ENCODE measurements around the gene CASP3.
A peak's percentile ranks its signal among the peaks of the same experiment; 100 is the strongest.
"Not testable (repeated sequence)": the region's sequence is repeated elsewhere in the genome, so short reads cannot be mapped to it uniquely, and the experiment has no call there.

Gene CASP3

DNA sequence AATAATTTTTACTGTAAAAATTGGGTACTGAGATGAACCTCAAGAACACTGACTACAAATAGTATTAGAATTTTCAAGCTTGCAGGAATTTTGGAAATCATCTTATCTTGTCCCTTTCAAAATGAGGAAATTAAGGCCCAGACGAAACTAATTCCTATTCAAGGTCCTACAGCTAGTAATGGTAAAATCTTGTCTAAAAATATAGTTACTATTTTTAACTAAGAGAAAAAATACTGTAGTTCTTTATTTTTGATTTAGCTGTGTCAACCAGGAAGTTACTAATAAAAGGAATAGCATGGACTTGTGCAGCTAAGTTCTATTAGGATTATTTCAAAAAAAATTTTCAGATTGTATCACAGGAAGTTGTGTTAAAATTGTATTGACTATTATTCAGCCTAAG lies 13.0 kb upstream of the CASP3 start:
- no peak for DNase-seq

DNA sequence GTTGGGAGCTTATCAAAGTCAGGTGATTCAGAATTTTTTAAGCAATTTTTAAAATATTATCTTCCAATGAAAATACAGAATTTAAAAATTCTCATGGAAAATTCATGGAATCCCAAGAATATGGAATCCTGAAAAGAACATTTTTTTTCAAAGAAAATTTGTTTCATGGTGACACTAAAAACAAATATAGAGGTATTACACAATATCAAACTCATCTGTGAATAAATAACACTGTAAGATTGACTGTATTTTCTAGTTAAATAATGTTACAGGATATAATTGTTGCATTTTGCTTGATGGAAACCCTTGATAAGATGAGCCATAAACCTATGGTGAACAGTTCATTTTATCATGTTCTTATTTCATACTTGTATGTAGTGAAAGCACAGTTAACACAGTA lies 11.7 kb upstream of the CASP3 start:
- DNase-seq, result no peak

DNA sequence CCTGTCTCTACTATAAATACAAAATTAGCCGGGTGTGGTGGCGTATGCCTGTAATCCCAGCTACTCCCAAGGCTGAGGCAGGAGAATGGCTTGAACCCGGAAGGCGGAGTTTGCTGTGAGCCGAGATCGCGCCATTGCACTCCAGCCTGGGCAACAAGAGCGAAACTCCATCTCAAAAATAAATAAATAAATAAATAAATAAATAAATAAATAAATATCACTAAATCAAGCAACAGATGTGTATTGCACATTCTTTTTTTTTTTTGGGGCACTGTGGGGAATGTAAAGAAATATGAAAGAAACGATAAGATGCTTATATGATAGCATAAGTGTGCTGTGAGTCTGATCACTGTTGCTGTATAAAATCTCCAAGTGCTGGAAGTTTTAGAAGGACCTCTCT lies 8.6 kb upstream of the CASP3 start:
- not testable (repeated sequence) for DNase-seq

DNA sequence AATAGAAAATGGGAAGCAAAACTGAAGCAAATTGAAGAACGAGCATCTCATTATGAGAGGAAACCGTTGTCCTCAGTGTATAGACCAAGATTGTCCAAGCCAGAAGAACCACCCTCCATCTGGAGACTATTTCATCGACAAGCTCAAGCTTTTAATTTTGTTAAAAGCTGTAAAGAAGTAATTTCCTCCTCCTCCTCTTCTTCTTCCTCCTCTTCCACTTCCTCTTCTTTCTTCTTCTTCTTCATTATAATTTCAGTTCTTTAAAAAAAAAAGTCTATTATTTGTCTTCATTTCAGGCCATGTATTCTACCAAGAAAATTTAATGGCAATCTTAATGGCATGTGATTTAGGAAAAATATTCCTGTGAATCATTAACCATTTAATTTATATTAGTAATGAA lies 7.9 kb upstream of the CASP3 start:
- no peak for DNase-seq

DNA sequence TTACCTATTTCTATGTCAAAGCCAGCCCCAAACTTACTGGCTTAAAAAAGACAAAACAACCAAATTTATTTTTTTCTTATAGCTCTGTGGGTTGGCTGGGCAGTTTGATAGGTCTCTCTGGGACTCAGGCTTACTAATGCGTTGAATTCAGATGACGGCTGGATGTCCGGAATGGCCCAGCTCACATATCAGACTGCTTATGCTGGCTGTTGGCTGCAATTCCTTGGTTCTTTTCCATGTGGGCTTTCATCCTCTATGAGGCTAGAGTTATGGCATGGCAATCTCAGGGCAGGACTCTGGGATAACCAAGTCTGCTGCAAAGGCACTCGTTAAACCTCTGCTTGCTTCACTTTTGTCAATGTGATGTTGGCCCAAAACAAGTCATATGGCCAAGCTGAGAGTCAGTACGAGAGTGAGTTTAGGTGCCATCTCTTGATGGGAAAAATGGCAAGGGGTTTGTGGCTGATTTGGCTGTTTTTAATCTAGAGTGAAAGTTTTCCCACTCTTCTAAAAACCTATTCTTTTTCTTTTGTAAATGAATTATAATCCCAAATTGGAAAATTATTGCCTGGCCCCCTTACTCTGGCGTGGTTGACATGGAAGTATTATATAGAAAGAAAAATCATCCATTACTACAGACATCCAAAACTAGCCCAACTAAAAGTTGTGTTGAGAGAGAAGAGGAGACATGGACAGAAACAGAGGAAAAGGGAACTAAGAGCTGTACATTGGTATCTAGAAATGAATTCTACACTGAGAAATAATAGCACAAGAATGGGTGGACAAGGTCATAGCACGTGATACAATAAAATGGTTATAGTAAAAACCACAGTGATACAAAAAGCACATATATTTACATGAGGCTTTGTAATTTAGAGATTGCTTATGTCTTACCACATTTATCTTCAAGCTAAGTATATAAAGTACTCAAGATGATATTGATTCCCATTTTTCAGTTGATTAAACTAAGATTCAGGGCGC lies 6.9 kb upstream of the CASP3 start:
- no peak for DNase-seq

DNA sequence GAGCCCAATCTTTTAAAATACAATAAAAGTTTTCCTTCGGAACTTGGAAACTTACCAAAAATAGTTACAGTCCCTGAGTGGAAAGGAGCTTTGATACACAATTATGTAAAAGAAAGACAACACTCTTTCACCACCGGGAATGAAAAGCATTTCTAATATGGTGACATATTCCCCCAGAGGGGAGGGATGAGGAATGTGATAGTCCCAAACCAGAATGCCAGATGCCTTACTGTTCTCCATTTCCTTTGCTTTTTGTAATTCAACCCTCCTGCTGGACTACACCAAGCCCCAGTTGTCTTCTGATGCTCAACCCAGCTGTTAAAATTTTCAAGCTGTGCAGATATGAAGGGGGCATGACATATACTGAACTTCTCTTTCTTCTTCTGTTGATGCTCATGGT lies 4.4 kb upstream of the CASP3 start:
- no peak for DNase-seq

DNA sequence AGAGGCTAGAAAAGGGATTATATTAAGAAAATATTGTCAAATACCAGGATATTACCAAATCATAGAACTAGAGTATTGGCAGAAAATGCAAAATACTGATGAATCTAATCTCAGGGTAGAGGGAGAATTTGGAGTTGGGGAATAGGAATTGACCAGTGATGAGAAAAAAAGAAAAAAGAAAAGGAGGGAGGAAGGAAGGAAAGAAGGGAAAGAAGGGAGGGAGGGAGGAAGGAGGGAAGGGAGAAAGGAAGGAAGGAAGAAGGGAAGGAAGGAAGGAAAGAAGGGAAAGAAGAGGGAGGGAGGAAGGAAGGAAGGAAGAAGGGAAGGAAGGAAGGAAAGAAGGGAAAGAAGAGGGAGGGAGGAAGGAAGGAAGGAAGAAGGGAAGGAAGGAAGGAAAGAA lies 3.4 kb upstream of the CASP3 start:
- DNase-seq, result not testable (repeated sequence)

DNA sequence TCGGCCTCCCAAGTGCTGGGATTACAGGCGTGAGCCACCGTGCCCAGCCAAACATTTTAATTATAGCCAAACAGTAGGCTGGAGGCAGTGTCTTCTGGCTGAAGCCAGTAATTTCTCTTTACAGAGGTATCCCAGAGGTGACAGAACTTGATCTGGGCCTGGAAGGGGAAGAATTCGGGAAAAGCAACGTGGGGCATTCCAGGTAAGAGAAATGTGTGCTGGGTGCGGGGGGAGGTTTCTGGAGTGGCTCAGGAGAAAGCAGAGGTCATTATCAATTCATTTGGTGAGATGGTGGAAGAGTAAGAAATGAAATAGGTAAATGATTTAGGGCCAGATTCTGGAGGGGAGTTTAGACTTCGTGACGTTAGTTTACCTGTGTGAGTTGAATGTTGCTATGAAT lies 2.7 kb upstream of the CASP3 start:
- no peak for DNase-seq

DNA sequence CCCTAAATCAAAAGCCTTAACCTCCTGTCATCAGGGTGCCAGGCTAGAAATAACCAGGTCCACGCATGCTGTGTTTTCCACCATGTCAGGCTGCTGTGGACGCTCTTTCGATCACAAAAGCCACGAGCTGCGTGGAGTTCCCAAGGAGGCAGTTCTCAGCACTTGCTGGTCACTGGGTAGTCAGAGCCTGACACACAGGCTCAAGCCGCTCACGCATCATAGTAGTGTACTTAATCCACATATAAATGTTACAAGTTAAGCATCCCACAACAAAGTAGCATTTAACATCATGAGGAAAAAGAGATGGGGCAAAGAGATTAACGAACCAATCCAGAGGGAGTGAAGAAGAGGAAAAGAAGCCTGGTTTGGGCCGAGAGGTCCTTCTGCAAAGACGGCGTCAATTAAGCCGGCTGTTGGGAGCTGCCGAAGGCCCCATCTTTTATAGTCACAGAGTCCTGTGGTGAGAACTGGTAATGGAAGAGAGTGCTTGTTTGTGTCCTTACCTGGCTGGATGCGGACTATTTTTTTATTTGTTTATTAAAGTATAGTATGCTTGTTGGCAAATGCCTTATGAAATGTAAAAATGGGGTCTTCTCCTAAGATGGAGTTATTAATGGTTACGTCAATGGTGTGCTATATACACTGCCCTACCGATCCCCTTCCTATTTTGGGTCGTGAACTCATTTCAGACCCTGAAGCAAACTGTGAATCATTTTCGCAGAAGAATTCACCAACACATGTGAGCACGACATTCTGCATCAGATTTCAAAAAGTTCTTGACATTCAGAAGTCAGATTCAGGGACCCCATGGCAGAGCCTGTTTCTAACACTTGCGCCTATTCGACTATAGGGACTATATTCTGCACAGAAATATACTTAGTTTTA lies 966 bp upstream of the CASP3 start:
- DNase-seq, result peak; percentile 36

DNA sequence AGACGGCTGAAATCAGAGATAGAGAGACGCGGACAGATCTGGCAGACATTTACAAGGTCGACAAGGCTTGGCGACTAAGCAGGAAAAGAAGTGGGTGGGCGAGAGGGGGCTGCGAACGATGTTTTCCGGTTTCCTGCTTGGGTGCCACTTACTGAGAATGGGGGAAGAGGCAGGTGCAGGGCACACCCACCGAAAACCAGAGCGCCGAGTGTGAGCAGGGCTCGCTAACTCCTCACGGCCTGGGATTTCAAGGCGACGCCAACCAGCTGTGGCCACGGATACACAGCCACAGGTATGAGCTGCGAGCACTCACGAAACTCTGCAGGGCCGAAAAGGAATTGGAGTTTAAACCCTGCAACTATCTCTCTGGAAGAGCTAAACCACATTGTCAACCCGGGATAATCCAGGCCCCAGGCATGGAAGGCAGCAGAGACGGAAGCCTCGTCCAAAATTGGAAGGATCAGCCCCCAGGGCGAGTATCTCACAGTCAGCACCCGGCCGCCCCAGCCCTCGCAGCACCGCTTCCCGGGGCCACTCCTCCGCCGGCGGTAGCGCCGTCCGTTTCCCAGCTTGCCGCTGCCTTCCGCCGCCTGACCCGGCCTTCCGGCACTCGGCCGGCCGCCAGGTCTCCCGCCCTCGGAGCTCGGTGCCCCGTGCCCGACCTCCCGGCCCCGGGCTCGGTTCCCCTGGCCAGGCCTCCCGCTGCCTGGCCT lies 778 bp downstream of the CASP3 start:
- peak; percentile 59 for DNase-seq

DNA sequence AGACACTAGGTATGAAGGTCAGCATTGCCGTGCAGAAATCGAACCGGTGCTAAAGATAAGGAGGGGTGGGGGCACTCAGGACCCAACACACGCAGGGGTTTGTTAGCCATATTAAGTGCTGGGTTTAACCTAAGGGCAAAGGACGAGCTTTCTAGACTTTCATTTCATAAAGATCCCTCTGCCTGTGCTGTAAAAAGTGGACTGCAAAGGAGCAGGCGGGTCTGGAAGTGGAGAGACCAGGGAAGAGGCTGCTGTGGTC lies 1.3 kb downstream of the CASP3 start:
- DNase-seq, result no peak

DNA sequence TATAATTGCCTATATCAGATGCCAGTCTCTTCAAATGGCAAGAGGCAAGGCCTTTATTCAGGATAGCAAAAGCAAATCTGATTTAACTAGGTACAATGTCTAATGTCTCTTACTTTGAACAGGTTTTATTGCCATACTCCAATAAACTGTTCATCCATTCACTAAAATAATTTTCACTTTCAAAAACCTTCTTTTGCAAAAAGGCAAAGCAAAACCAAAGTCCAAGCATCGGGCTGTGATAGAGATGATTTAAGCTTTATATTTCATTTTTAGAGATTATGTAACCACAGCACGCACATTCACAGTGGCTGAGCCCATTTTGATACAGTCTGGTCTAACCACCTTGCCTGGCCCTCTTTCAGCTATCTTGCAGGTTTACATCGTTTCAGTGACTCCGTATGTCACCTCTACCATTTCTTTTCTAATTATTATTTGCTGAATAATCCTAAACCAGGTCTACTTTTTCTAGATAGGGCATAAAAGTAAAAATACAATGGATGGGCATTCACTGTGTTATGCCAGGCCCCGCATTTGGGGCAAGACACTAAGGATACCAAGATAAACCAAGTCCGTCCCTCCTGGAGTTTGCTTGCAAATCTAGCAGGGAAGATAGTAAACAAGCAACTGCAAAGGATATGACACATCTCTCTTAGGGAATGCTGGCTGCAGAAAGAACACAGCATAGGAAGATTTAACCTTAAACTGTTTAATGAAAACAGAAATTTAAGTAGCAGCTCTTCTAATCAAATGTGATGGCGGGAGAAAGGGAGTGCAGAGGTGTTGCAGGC lies 1.8 kb downstream of the CASP3 start:
- no peak for DNase-seq

DNA sequence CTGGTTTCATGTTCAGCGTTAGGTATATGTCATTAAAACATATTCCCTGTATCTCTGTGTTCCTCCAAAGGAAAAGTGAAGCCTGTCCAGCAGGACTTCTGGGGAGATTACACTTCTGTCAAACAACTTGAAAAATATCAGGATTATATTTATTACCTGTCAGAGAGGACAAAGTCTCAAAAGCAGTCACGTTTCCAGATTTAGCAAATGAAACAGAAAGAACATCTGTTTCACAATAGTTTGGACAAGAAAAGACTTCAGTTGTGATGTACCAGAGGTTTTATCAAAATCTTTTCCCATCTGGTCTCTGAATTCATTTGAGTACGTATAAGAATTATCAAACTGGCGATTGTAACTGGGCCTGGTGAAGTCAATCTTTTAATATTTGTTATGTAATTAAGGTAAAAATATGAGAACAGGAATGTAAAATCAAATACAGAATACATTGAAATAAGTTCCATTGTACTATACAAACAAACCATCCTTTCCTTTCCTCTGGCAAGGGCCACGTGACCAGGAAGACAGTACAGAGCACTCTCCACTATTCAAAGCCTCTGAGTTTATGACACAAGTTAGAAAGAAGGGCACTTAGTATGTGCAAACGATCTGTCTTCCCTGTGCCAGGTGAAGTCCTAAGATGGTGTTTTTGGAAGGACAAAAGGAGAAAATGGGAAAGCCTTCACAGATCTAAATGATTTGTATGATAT lies 3.2 kb downstream of the CASP3 start:
- DNase-seq, result no peak

DNA sequence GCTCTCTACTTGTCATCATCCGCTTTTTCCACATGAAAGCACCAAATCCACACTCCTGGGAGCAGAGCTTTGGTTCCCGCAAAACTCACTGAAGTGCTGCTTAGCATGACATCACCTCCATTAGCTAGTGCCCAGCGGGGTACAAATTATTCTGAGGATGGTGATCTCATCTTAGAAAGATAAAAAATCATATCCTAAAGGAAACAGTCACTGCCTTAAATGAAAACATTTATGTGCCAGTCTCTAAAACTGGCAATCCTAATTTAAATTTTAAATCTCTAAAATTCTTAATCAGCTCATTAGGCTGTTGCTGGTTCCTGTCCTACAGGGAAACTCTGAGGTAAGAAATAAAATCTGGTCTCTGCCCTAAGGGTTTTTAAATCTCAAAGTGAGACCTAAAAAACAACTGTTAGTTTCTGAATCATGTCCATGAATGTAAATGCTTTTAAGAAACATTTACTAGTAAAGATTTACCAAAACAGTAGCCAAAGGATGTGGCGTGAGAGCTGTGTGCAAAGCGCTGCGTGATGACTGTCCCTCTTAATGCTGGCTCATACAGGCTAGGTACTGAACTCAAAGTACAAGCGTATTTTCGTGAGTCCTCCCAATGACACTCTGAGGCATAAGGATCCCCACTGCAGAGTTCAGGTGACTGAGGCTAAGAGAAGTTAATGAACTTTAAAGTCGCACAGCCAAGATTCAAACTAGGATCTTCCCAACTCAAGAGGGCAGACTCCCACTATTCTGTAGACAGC lies 4.5 kb downstream of the CASP3 start:
- no peak for DNase-seq

DNA sequence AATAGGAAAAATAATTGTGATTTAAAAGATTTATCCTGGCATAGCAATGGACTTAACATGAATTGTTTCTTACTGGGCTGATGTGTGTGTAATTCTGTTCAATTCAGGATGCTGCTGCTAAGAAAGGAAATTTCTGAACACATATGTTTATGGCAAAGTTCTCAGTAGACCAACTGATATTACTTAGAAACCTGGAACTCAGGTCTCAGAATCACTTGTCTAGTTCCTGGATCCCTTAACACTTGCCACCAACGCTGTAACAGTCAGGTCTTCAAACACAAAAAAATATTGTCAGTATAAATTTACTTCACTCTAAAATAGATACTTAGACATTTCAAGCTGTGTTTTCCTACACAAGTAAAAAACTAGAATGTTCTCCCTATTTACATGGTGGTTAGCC lies 5.5 kb downstream of the CASP3 start:
- no peak for DNase-seq

DNA sequence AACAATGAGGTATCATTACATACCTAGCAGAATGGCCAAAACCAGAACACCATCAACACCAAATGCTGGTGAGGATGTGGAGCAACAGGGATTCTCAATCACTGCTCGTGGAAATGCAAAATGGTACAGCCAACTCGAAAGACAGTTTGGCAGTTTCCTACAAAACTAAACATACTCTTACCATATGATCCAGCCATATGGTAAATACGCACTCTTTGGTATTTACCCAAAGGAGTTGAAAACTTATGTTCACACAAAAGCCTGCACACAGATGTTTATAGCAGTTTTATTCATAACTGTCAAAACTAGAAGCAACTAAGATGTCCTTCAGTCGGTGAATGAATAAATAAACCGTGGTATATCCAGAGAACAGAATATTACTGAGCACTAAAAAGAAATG lies 7.8 kb downstream of the CASP3 start:
- DNase-seq, result no peak

DNA sequence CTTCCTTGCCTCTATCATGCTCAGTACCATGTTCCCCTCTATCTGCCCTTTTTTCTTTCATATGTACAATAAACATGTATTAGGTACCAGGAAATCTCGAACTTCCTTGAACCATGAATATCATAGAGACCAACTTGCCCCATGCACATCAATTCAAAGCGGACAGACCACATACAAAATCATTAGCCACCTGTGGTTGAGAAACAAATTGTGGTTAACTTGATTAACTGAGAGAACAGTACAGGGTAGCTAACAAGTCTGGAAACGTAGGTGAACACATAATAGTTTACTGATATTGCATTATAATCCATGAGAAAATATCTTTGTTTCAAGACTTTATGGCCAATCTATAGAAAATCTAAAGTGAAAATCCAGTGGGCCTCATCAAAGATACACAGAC lies 8.2 kb downstream of the CASP3 start:
- no peak for DNase-seq

DNA sequence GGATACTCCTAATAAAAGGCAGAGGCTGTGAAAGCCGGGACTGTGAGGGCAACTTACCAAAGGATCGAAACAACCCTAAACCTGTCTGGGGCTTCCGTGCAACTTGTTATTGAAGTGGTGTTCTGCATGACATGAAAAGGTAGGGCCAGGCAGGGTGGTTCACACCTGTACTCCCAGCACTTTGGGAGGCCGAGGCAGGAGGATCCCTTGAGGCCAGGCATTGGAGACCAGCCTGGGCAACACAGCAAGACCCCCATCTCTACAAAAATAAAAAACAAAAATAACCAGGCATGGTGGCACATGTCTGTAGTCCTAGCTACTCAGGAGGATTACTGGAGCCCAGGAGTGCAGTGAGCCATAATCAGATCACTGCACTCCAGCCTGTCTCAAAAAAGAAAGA lies 12.3 kb downstream of the CASP3 start:
- DNase-seq, result no peak

DNA sequence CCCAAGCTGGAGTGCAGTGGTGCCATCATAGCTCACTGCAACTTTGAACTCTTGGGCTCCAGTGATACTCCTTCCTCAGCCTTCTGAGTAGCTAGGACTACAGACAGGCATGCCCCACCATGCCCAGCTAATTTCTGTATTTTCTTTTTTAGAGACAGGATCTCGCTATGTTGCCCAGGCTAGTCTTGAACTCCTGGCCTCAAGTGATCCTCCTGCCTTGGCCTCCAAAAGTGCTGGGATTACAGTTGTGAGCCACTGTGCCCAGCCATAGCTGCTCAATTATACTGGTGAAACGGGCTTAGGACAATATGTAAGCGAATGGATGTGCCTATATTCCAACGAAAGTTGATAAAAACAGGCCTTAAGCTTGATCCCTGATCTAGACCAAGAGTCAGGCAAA lies 13.1 kb downstream of the CASP3 start:
- no peak for DNase-seq

DNA sequence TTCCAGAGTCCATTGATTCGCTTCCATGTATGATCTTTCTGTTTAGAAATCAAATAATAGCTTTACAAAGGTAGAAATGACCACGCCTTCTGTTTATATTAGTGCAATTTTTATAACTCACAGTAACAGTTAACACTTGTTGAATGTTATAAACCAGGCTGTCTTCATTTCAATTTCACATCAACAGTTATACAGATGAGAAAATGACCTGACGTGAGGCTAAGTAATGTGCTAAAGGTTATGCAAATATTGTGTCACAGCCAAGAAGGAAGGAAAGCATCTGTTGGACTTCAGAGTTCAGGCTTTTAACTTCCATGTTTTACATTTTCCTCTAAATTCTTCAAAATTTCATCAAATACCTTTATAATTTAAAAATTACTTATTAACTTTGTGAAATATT lies 13.9 kb downstream of the CASP3 start:
- DNase-seq, result no peak

DNA sequence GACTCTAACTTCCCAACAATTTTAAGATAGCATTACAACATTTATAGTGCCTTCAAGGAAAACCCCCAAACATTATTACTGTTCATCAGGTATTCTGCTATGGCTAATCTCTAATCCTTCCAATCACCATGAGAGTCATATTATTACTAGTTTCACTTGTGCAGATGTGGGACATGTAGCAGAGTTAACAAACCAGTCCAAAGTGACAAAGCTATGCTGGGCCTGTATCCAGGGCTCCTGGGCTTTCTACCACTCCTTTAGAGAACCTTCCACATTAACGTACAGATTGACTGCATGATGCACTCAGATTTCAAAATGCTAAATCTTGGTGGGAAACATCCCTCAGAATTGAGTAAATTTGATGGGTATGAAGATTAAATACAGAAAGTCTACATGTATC lies 16.4 kb downstream of the CASP3 start:
- DNase-seq, result no peak
